Measurements from ENCODE around the gene ARHGEF16. TPM values are rescaled to one million over a fixed set of nuclear protein-coding genes. Genes with fewer than 3 reads are reported as not detected.

The ARHGEF16 gene
- total RNA-seq, 2 experiments from 2014 or later, result 0.11 to 0.22 TPM

GRCh38 chr1:3432306-3432705 lies 22.2 kb upstream of the ARHGEF16 start:
- no peak overlapping the region for H3K4me3 Mint-ChIP-seq
- no peaks in the 10 kb centered on the region for H3K9me3 ChIP-seq (ENCODE audit: control insufficient read depth in 1 of 2, insufficient read depth in 1 of 2, low read length in 2 of 2)
- H3K4me3 ChIP-seq (ENCODE audit: low read length), result no peak overlapping the region
- no peaks in the 10 kb centered on the region for H3K36me3 ChIP-seq (ENCODE audit: insufficient read depth, low read length)
- H3K4me1 ChIP-seq (ENCODE audit: insufficient read depth, low read length), result no peaks in the 10 kb centered on the region
- no peak for DNase-seq
- no peak for TF ChIP-seq CTCF (IDR thresholded peaks at IDR 0.05)
- no peaks in the 10 kb centered on the region for H3K27me3 Mint-ChIP-seq
- CTCF ChIA-PET, result no interaction called here
- H3K9me3 Mint-ChIP-seq, result no peaks in the 10 kb centered on the region
- no peak overlapping the region for H3K27ac ChIP-seq (ENCODE audit: low read depth in 1 of 2, low read length in 2 of 2)
- no peak overlapping the region for H3K27ac Mint-ChIP-seq
- intact Hi-C loops (cut with DNase I, micrococcal nuclease), result no loop called here
- no peaks in the 10 kb centered on the region for H3K4me1 Mint-ChIP-seq (ENCODE audit: low read depth)
- ATAC-seq (ENCODE audit: poor library complexity), result no peak
- POLR2A ChIA-PET, result no interaction called here
- H3K27me3 ChIP-seq (ENCODE audit: control insufficient read depth in 1 of 2, insufficient read depth in 2 of 2, low read length in 2 of 2), result no peaks in the 10 kb centered on the region
- H3K36me3 Mint-ChIP-seq (ENCODE audit: low read depth), result no peaks in the 10 kb centered on the region

GRCh38 chr1:3433076-3433475 lies 21.4 kb upstream of the ARHGEF16 start:
- Mint-ChIP-seq H3K4me1 (ENCODE audit: low read depth) (no peaks in the 10 kb centered on the region), H3K9me3 (no peaks in the 10 kb centered on the region), H3K27ac (no peak overlapping the region), H3K4me3 (no peak overlapping the region), H3K27me3 (no peaks in the 10 kb centered on the region), H3K36me3 (ENCODE audit: low read depth) (no peaks in the 10 kb centered on the region)
- POLR2A ChIA-PET, result no interaction called here
- H3K36me3 ChIP-seq (ENCODE audit: insufficient read depth, low read length), result no peaks in the 10 kb centered on the region
- TF ChIP-seq CTCF (IDR thresholded peaks at IDR 0.05), result no peak
- H3K27me3 ChIP-seq (ENCODE audit: control insufficient read depth in 1 of 2, insufficient read depth in 2 of 2, low read length in 2 of 2), result no peaks in the 10 kb centered on the region
- CTCF ChIA-PET, result no interaction called here
- ATAC-seq (ENCODE audit: poor library complexity), result no peak
- no peaks in the 10 kb centered on the region for H3K9me3 ChIP-seq (ENCODE audit: control insufficient read depth in 1 of 2, insufficient read depth in 1 of 2, low read length in 2 of 2)
- no peak overlapping the region for H3K4me3 ChIP-seq (ENCODE audit: low read length)
- H3K27ac ChIP-seq (ENCODE audit: low read depth in 1 of 2, low read length in 2 of 2), result no peak overlapping the region
- no peaks in the 10 kb centered on the region for H3K4me1 ChIP-seq (ENCODE audit: insufficient read depth, low read length)
- DNase-seq, result no peak
- intact Hi-C loops (cut with DNase I, micrococcal nuclease), result no loop called here

- ATAC-seq (ENCODE audit: poor library complexity), result no peak
- no peaks in the 10 kb centered on the region for H3K9me3 ChIP-seq (ENCODE audit: control insufficient read depth in 1 of 2, insufficient read depth in 1 of 2, low read length in 2 of 2)
- no peaks in the 10 kb centered on the region for H3K27me3 ChIP-seq (ENCODE audit: control insufficient read depth in 1 of 2, insufficient read depth in 2 of 2, low read length in 2 of 2)
- Mint-ChIP-seq H3K27me3 (no peaks in the 10 kb centered on the region), H3K4me1 (ENCODE audit: low read depth) (no peaks in the 10 kb centered on the region), H3K36me3 (ENCODE audit: low read depth) (no peaks in the 10 kb centered on the region), H3K4me3 (no peak overlapping the region), H3K9me3 (no peaks in the 10 kb centered on the region), H3K27ac (no peak overlapping the region)
- intact Hi-C loops (cut with DNase I, micrococcal nuclease), result no loop called here
- no peak for DNase-seq
- no peak overlapping the region for H3K4me3 ChIP-seq (ENCODE audit: low read length)
- CTCF ChIA-PET, result no interaction called here
- H3K4me1 ChIP-seq (ENCODE audit: insufficient read depth, low read length), result no peaks in the 10 kb centered on the region
- POLR2A ChIA-PET, result no interaction called here
- no peak overlapping the region for H3K27ac ChIP-seq (ENCODE audit: low read depth in 1 of 2, low read length in 2 of 2)
- TF ChIP-seq CTCF (IDR thresholded peaks at IDR 0.05), result no peak
- H3K36me3 ChIP-seq (ENCODE audit: insufficient read depth, low read length), result no peaks in the 10 kb centered on the region
Measured at GRCh38 chr1:3433596-3434320, 20.7 kb upstream of the ARHGEF16 start.

All from CD4-positive, alpha-beta T cell (primary cell).